NCI-H146 treated with DMSO at 0.1 percent for 48 hours (cell line): Measurements from ENCODE around the gene METTL25.

ENCODE experiments used
- DNase-seq: peaks from one replicate; lab custom pipeline; 2025; ENCODE audit not compliant: unreplicated experiment; lab: John Stamatoyannopoulos, UW

The METTL25 gene

GRCh38 chr12:82400819-82401218 is 42.5 kb downstream of the METTL25 start:
- DNase-seq = no peak

- DNase-seq = no peak
Observed at GRCh38 chr12:82406651-82407050, 48.3 kb downstream of the METTL25 start.

GRCh38 chr12:82407481-82407880 is 49.2 kb downstream of the METTL25 start:
- no peak for DNase-seq

- DNase-seq = no peak
Observed at GRCh38 chr12:82408844-82409243, 50.5 kb downstream of the METTL25 start.

- DNase-seq = no peak
Observed at GRCh38 chr12:82411546-82412230, 53.4 kb downstream of the METTL25 start.

- DNase-seq = no peak
Observed at GRCh38 chr12:82412246-82412645, 53.9 kb downstream of the METTL25 start.

GRCh38 chr12:82414044-82414443 is 55.7 kb downstream of the METTL25 start:
- DNase-seq = no peak

- DNase-seq = no peak
Observed at GRCh38 chr12:82414926-82415325, 56.6 kb downstream of the METTL25 start.

- no peak for DNase-seq
Observed at GRCh38 chr12:82415402-82415801, 57.1 kb downstream of the METTL25 start.

GRCh38 chr12:82425241-82425640 is 66.9 kb downstream of the METTL25 start:
- DNase-seq = peak; percentile 49

- DNase-seq = peak; percentile 6
Observed at GRCh38 chr12:82426081-82426480, 67.8 kb downstream of the METTL25 start.

GRCh38 chr12:82426586-82426985 is 68.3 kb downstream of the METTL25 start:
- DNase-seq = no peak

- no peak for DNase-seq
Observed at GRCh38 chr12:82430541-82431145, 72.3 kb downstream of the METTL25 start.

- DNase-seq = no peak
Observed at GRCh38 chr12:82434392-82434911, 76.1 kb downstream of the METTL25 start.

GRCh38 chr12:82436354-82436753 is 78.0 kb downstream of the METTL25 start:
- DNase-seq = no peak

GRCh38 chr12:82437744-82438143 is 79.4 kb downstream of the METTL25 start:
- DNase-seq = no peak

- no peak for DNase-seq
Observed at GRCh38 chr12:82438356-82438755, 80.0 kb downstream of the METTL25 start.

GRCh38 chr12:82440885-82441284 is 82.6 kb downstream of the METTL25 start:
- DNase-seq = no peak

- DNase-seq = no peak
Observed at GRCh38 chr12:82448911-82449578, 90.7 kb downstream of the METTL25 start.

GRCh38 chr12:82456633-82457032 is 98.3 kb downstream of the METTL25 start:
- no peak for DNase-seq

- no peak for DNase-seq
Observed at GRCh38 chr12:82458101-82458500, 99.8 kb downstream of the METTL25 start.

GRCh38 chr12:82461393-82461792 is 103.1 kb downstream of the METTL25 start:
- DNase-seq = no peak
